HEK293 (cell line): ENCODE data around the gene IP6K2.
A peak's percentile ranks its signal among the peaks of the same experiment; 100 is the strongest.

ENCODE experiments used
- CTCF ChIA-PET: fragments of 350-600 bp; formaldehyde crosslinking; extraction: SDS; loops from one replicate; lab custom pipeline; 2021; ENCODE audit warnings: antibody characterized with exemption; lab: Yijun Ruan, JAX
- POLR2A ChIA-PET: fragments of 300-600 bp; formaldehyde crosslinking; extraction: SDS; loops from one replicate; lab custom pipeline; 2020; ENCODE audit warnings: antibody characterized with exemption, inconsistent platforms; lab: Yijun Ruan, JAX
- H3K27ac ChIP-seq: fragments of 200-500 bp; sonication (Bioruptor generic); 2 replicates; pipeline ENCODE4 v1.5.1; 2014; ENCODE audit warnings: low read depth, low read length, control low read depth, inconsistent platforms; ENCODE audit errors: extremely low read depth
- H3K36me3 ChIP-seq, 2 experiments: fragments of 200-500 bp in 1 of 2; sonication (Bioruptor generic) in 1 of 2; 1 replicate in 1 of 2; 2 replicates in 1 of 2; pipeline ENCODE4 v1.5.1; 2014 to 2017; ENCODE audit warnings: inconsistent platforms in 2 of 2, low read length in 2 of 2; ENCODE audit not compliant: control insufficient read depth in 2 of 2, insufficient read depth in 1 of 2
- H3K4me1 ChIP-seq: fragments of 200-500 bp; sonication (Bioruptor generic); 2 replicates; pipeline ENCODE4 v1.5.1; 2014; ENCODE audit warnings: mild to moderate bottlenecking, low read length, inconsistent platforms; ENCODE audit not compliant: control insufficient read depth, insufficient read depth
- H3K4me3 ChIP-seq: 2 replicates; pipeline ENCODE4 v1.5.1; 2011; ENCODE audit warnings: low read depth, mild to moderate bottlenecking, control low read depth, low read length, moderate library complexity
- H3K9me3 ChIP-seq: fragments of 200-500 bp; sonication (Bioruptor generic); 2 replicates; pipeline ENCODE4 v1.5.1; 2014; ENCODE audit warnings: low read depth, low read length, inconsistent platforms; ENCODE audit not compliant: control insufficient read depth, insufficient read depth
- GLI4 ChIP-seq: fragments of 450-650 bp; formaldehyde crosslinking; IDR thresholded peaks from 2 replicates; pipeline ENCODE4 v1.5.1; 2016; ENCODE audit warnings: missing biosample characterization, missing genetic modification characterization
- HOXA7 ChIP-seq: sonication (generic); formaldehyde crosslinking; IDR thresholded peaks from 2 replicates; pipeline ENCODE4 v1.8.1; 2022; ENCODE audit warnings: missing genetic modification reagents, borderline replicate concordance
- KLF7 ChIP-seq: fragments of 450-650 bp; formaldehyde crosslinking; IDR thresholded peaks from 2 replicates; pipeline ENCODE4 v1.5.1; 2016; ENCODE audit warnings: missing biosample characterization, missing genetic modification characterization, borderline replicate concordance
- SCRT2 ChIP-seq: fragments of 450-650 bp; formaldehyde crosslinking; IDR thresholded peaks from 2 replicates; pipeline ENCODE4 v1.5.1; 2016; ENCODE audit warnings: missing biosample characterization, missing genetic modification characterization
- TCF7L2 ChIP-seq: IDR thresholded peaks from 2 replicates; pipeline ENCODE4 v1.6.1; 2011; ENCODE audit warnings: low read depth, mild to moderate bottlenecking, inconsistent platforms, low read length, moderate library complexity, borderline replicate concordance
- TRIM28 ChIP-seq: IDR thresholded peaks from 2 replicates; pipeline ENCODE4 v1.6.1; 2011; ENCODE audit warnings: low read length, control low read depth, borderline replicate concordance
- YY2 ChIP-seq: fragments of 450-650 bp; formaldehyde crosslinking; IDR thresholded peaks from 2 replicates; pipeline ENCODE4 v1.5.1; 2016; ENCODE audit warnings: missing biosample characterization, missing genetic modification characterization
- ZBTB7A ChIP-seq: fragments of 450-650 bp; formaldehyde crosslinking; IDR thresholded peaks from 2 replicates; pipeline ENCODE4 v1.5.1; 2016; ENCODE audit warnings: low read depth, missing biosample characterization, missing genetic modification characterization
- ZNF10 ChIP-seq: fragments of 450-650 bp; formaldehyde crosslinking; IDR thresholded peaks from 2 replicates; pipeline ENCODE4 v1.5.1; 2017; ENCODE audit warnings: missing biosample characterization, missing genetic modification characterization
- ZNF248 ChIP-seq: fragments of 450-650 bp; formaldehyde crosslinking; IDR thresholded peaks from 2 replicates; pipeline ENCODE4 v1.5.1; 2017; ENCODE audit warnings: missing biosample characterization, missing genetic modification characterization
- ZNF391 ChIP-seq: fragments of 450-650 bp; formaldehyde crosslinking; IDR thresholded peaks from 2 replicates; pipeline ENCODE4 v1.5.1; 2016; ENCODE audit warnings: low read depth, missing biosample characterization, missing genetic modification characterization, borderline replicate concordance
- ZNF571 ChIP-seq: fragments of 450-650 bp; formaldehyde crosslinking; IDR thresholded peaks from 2 replicates; pipeline ENCODE4 v1.5.0; 2017; ENCODE audit warnings: missing biosample characterization, missing genetic modification characterization
- ZNF624 ChIP-seq: fragments of 450-650 bp; formaldehyde crosslinking; IDR thresholded peaks from 2 replicates; pipeline ENCODE4 v1.5.1; 2017; ENCODE audit warnings: missing biosample characterization, missing genetic modification characterization
- ZNF626 ChIP-seq: fragments of 450-650 bp; sonication (Bioruptor Pico); formaldehyde crosslinking; IDR thresholded peaks from 2 replicates; pipeline ENCODE4 v1.5.1; 2018; ENCODE audit warnings: missing biosample characterization, missing genetic modification characterization, inconsistent platforms
- ZNF791 ChIP-seq: fragments of 450-650 bp; formaldehyde crosslinking; IDR thresholded peaks from 2 replicates; pipeline ENCODE4 v1.5.1; 2016; ENCODE audit warnings: missing biosample characterization, missing genetic modification characterization
- ZSCAN18 ChIP-seq: fragments of 450-650 bp; formaldehyde crosslinking; IDR thresholded peaks from 2 replicates; pipeline ENCODE4 v1.5.1; 2016; ENCODE audit warnings: missing biosample characterization, missing genetic modification characterization
- TF ChIP-seq, protein P1 (sequence below): fragments of 450-650 bp; formaldehyde crosslinking; IDR thresholded peaks from 2 replicates; pipeline ENCODE4 v1.5.1; 2016; ENCODE audit warnings: missing biosample characterization, missing genetic modification characterization
- TF ChIP-seq, protein P2 (sequence below): fragments of 450-650 bp; formaldehyde crosslinking; IDR thresholded peaks from 2 replicates; pipeline ENCODE4 v1.5.1; 2016; ENCODE audit warnings: missing biosample characterization, missing genetic modification characterization

Gene IP6K2

GRCh38 chr3:48689384-48689783 lies 27.6 kb downstream of the IP6K2 start:
- H3K4me1 ChIP-seq: peaks cover 3% of the 10 kb centered on the region
- H3K9me3 ChIP-seq: no peaks in the 10 kb centered on the region
- POLR2A ChIA-PET: interaction anchor here (0.6 kb wide), 1 partner anchor 455 kb away, joined by 6 read pairs; no protein-coding TSS in a partner anchor
- CTCF ChIA-PET: no interaction called here
- H3K36me3 ChIP-seq: peaks cover 33 to 72% of the 10 kb centered on the region in 2 experiments
- TF ChIP-seq YY2 (tag by site-specific recombination) (no peak), ZNF791 (tag by site-specific recombination) (no peak), GLI4 (tag by site-specific recombination) (no peak)
- no peak overlapping the region for H3K4me3 ChIP-seq
- H3K27ac ChIP-seq: no peak overlapping the region

DNA sequence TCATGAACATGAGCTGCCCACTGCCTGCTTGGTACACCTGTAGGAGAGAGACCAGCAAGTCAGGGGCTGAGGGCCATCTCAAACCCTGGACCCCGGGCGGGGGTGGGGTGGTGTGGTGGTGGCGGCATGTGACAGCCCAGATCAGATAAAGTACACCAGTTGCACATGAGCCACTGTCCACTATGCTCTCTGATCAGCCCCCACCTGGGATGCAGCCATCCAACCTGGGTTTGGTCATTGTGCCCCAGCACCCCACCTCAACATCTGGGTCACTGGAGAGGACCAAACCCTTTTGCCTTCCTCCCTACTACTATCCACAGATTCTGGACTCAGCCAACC lies 28.3 kb downstream of the IP6K2 start:
- CTCF ChIA-PET: interaction anchor here (0.6 kb wide), 1 partner anchor 651 kb away, joined by 3 read pairs; the partner anchor contains the start of gene USP4
- H3K36me3 ChIP-seq: peaks cover 33 to 65% of the 10 kb centered on the region in 2 experiments

GRCh38 chr3:48688032-48688736 lies 28.8 kb downstream of the IP6K2 start:
- no peak overlapping the region for H3K27ac ChIP-seq
- ChIA-PET POLR2A (interaction anchor here (0.5 to 0.6 kb wide), 2 partner anchors 249 to 762 kb away, joined by 4 to 5 read pairs; no protein-coding TSS in a partner anchor), CTCF (interaction anchor here (0.6 to 0.9 kb wide), 5 partner anchors 24 to 651 kb away, joined by 3 to 4 read pairs (median 3); partner anchors contain the start of gene USP4)
- no peak overlapping the region for H3K4me3 ChIP-seq
- no peaks in the 10 kb centered on the region for H3K9me3 ChIP-seq
- H3K4me1 ChIP-seq: peaks cover 9% of the 10 kb centered on the region
- H3K36me3 ChIP-seq: peaks cover 28 to 64% of the 10 kb centered on the region in 2 experiments
- TF ChIP-seq ZNF248 (tag by site-specific recombination): no peak
- no peak for TF ChIP-seq HOXA7 (CRISPR knock-in tag)
- TF ChIP-seq ZNF391 (tag by site-specific recombination): no peak
- no peak for TF ChIP-seq ZSCAN18 (tag by site-specific recombination)
- TF ChIP-seq TRIM28: no peak
- no peak for TF ChIP-seq ZNF626 (tag by site-specific recombination)
- no peak for TF ChIP-seq ZNF10 (tag by site-specific recombination)
- no peak for TF ChIP-seq ZNF571
- no peak for TF ChIP-seq TCF7L2
- TF ChIP-seq, protein P1, sequence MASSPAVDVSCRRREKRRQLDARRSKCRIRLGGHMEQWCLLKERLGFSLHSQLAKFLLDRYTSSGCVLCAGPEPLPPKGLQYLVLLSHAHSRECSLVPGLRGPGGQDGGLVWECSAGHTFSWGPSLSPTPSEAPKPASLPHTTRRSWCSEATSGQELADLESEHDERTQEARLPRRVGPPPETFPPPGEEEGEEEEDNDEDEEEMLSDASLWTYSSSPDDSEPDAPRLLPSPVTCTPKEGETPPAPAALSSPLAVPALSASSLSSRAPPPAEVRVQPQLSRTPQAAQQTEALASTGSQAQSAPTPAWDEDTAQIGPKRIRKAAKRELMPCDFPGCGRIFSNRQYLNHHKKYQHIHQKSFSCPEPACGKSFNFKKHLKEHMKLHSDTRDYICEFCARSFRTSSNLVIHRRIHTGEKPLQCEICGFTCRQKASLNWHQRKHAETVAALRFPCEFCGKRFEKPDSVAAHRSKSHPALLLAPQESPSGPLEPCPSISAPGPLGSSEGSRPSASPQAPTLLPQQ (tag by site-specific recombination): no peak
- no peak for TF ChIP-seq KLF7

More for the DNA sequence above, 28.3 kb downstream of the IP6K2 start:
- Histone ChIP-seq H3K4me3 (no peak overlapping the region), H3K27ac (no peak overlapping the region), H3K4me1 (peaks cover 9% of the 10 kb centered on the region), H3K9me3 (no peaks in the 10 kb centered on the region)
- TF ChIP-seq ZNF624 (tag by site-specific recombination) (no peak), SCRT2 (tag by site-specific recombination) (0 out of 2 replicates have a peak, but pooled peaks have one; percentile 15), ZBTB7A (tag by site-specific recombination) (no peak)
- TF ChIP-seq, protein P2, sequence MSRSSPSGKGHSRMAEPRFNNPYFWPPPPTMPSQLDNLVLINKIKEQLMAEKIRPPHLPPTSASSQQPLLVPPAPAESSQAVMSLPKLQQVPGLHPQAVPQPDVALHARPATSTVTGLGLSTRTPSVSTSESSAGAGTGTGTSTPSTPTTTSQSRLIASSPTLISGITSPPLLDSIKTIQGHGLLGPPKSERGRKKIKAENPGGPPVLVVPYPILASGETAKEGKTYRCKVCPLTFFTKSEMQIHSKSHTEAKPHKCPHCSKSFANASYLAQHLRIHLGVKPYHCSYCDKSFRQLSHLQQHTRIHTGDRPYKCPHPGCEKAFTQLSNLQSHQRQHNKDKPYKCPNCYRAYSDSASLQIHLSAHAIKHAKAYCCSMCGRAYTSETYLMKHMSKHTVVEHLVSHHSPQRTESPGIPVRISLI: no peak
- POLR2A ChIA-PET: no interaction called here
